CD4-positive, alpha-beta T cell (primary cell): Measurements from ENCODE around the gene GRID1. TPM values are rescaled to one million over a fixed set of nuclear protein-coding genes. Genes with fewer than 3 reads are reported as not detected.

Experiments
- ATAC-seq: fragments of 200-7000 bp; cut with Tn5 transposase; one replicate; pipeline ENCODE4 v1.10.0; 2022; ENCODE audit warnings: mild to moderate bottlenecking; ENCODE audit not compliant: poor library complexity
- CTCF ChIA-PET: fragments of 350-600 bp; sonication (Branson Sonifier 250); formaldehyde crosslinking; loops from one replicate; lab custom pipeline; 2021; ENCODE audit warnings: antibody characterized with exemption, inconsistent platforms; lab: Charles Lee
- POLR2A ChIA-PET: fragments of 350-600 bp; sonication (Branson Sonifier 250); formaldehyde crosslinking; loops from one replicate; lab custom pipeline; 2021; ENCODE audit warnings: antibody characterized with exemption, inconsistent platforms; lab: Charles Lee
- DNase-seq, 14 experiments: peaks; one replicate each; pipeline ENCODE4 v3.0.0-alpha.2; 2013 to 2020; ENCODE audit warnings: mixed read lengths in 2 of 14
- H3K27ac ChIP-seq, 2 donors: one replicate each; pipeline versions ENCODE4 v1.5.1 to v1.7.0; 2013; ENCODE audit warnings: low read length in 2 of 2, low read depth in 1 of 2, mild to moderate bottlenecking in 1 of 2
- H3K27me3 ChIP-seq, 2 experiments: 1 replicate in 1 of 2; 2 replicates in 1 of 2; pipeline versions ENCODE4 v1.6.1 to v1.7.0; 2013; ENCODE audit warnings: low read length in 2 of 2, control low read depth in 1 of 2, mild to moderate bottlenecking in 1 of 2, moderate library complexity in 1 of 2; ENCODE audit not compliant: insufficient read depth in 2 of 2, control insufficient read depth in 1 of 2
- H3K36me3 ChIP-seq: one replicate; pipeline ENCODE4 v1.6.1; 2013; ENCODE audit warnings: low read length, control low read depth; ENCODE audit not compliant: insufficient read depth
- H3K4me1 ChIP-seq: one replicate; pipeline ENCODE4 v1.6.1; 2013; ENCODE audit warnings: low read length, control low read depth; ENCODE audit not compliant: insufficient read depth
- H3K4me3 ChIP-seq: one replicate; pipeline ENCODE4 v1.5.1; 2013; ENCODE audit warnings: mild to moderate bottlenecking, low read length, moderate library complexity
- H3K9me3 ChIP-seq, 2 experiments: 1 replicate in 1 of 2; 2 replicates in 1 of 2; pipeline versions ENCODE4 v1.6.1 to v1.7.0; 2013; ENCODE audit warnings: low read length in 2 of 2, mild to moderate bottlenecking in 2 of 2, control low read depth in 1 of 2, moderate library complexity in 1 of 2; ENCODE audit not compliant: control insufficient read depth in 1 of 2, insufficient read depth in 1 of 2
- H3K27ac Mint-ChIP-seq: one replicate; pipeline ENCODE4 v1.8.0; 2020; ENCODE audit warnings: mixed read lengths
- H3K27me3 Mint-ChIP-seq: one replicate; pipeline ENCODE4 v1.8.0; 2021; ENCODE audit warnings: mixed read lengths
- H3K36me3 Mint-ChIP-seq: one replicate; pipeline ENCODE4 v1.8.0; 2021; ENCODE audit warnings: low read depth, mixed read lengths
- H3K4me1 Mint-ChIP-seq: one replicate; pipeline ENCODE4 v1.8.0; 2021; ENCODE audit warnings: low read depth, mixed read lengths
- H3K4me3 Mint-ChIP-seq: one replicate; pipeline ENCODE4 v1.8.0; 2020; ENCODE audit warnings: mild to moderate bottlenecking, mixed read lengths
- H3K9me3 Mint-ChIP-seq: one replicate; pipeline ENCODE4 v1.8.0; 2020; ENCODE audit warnings: mixed read lengths
- intact Hi-C, 2 experiments: fragments of 100-400 bp; cut with DNase I in 1 of 2; cut with micrococcal nuclease in 1 of 2; formaldehyde crosslinking; loops; one replicate each; pipeline versions ENCODE4 v1.15.1 to v1.9.0; 2023 to 2025; cut with DNase I, micrococcal nuclease
- total RNA-seq, 174 experiments: library from RNA in 2 of 174; stranded (reverse) in 2 of 174; gene quantifications; one replicate each; pipeline ENCODE4 v1.2.3 and lab custom pipeline; 2021 to 2026
- TF ChIP-seq, protein P1 (sequence below): fragments of 200-600 bp; IDR thresholded peaks from one replicate; pipeline ENCODE4 v1.8.0; 2022; ENCODE audit warnings: antibody characterized with exemption, mild to moderate bottlenecking

Gene GRID1
- total RNA-seq, 2 experiments from 2014 or later: not detected

- TF ChIP-seq, protein P1, sequence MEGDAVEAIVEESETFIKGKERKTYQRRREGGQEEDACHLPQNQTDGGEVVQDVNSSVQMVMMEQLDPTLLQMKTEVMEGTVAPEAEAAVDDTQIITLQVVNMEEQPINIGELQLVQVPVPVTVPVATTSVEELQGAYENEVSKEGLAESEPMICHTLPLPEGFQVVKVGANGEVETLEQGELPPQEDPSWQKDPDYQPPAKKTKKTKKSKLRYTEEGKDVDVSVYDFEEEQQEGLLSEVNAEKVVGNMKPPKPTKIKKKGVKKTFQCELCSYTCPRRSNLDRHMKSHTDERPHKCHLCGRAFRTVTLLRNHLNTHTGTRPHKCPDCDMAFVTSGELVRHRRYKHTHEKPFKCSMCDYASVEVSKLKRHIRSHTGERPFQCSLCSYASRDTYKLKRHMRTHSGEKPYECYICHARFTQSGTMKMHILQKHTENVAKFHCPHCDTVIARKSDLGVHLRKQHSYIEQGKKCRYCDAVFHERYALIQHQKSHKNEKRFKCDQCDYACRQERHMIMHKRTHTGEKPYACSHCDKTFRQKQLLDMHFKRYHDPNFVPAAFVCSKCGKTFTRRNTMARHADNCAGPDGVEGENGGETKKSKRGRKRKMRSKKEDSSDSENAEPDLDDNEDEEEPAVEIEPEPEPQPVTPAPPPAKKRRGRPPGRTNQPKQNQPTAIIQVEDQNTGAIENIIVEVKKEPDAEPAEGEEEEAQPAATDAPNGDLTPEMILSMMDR: no peak
- Mint-ChIP-seq H3K27me3 (peaks cover 6% of the 10 kb centered on the region), H3K4me3 (no peak overlapping the region), H3K4me1 (no peaks in the 10 kb centered on the region), H3K27ac (no peak overlapping the region), H3K9me3 (no peaks in the 10 kb centered on the region), H3K36me3 (no peaks in the 10 kb centered on the region)
- H3K27me3 ChIP-seq: no peaks in the 10 kb centered on the region
- ATAC-seq (no peak), DNase-seq (no peak)
- ChIA-PET CTCF (no interaction called here), POLR2A (no interaction called here)
- H3K4me1 ChIP-seq: no peaks in the 10 kb centered on the region
- H3K4me3 ChIP-seq: no peak overlapping the region
- intact Hi-C loops: no loop called here
- H3K27ac ChIP-seq: no peak overlapping the region
- H3K9me3 ChIP-seq: no peaks in the 10 kb centered on the region
- no peaks in the 10 kb centered on the region for H3K36me3 ChIP-seq
Observed at GRCh38 chr10:85916286-85916685, 450.3 kb downstream of the GRID1 start.

DNA sequence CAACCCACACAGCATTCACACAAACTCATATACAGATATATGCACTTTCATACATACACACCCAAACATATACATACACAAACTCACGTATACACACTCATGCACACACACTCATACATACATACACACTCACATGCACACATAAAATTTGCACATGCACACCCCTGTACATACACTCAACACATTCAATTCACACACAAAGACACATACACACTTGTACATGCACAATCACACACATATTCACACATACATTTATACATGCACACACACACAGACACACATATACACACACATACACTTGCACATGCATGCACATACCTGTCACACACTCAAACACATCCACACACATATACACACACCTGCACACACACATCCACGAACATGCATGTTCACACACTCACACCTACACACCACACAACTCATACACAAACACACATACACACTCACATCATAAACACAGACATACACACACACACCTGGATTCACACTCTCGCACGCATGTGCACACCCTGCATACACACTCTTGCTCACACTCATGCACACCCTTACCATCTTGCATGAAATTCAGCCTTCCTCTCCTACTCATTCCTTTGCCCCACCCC is 451.2 kb downstream of the GRID1 start:
- Histone ChIP-seq H3K36me3 (no peaks in the 10 kb centered on the region), H3K4me1 (no peaks in the 10 kb centered on the region), H3K27ac (no peak overlapping the region), H3K27me3 (no peaks in the 10 kb centered on the region), H3K9me3 (no peaks in the 10 kb centered on the region), H3K4me3 (no peak overlapping the region)
- Mint-ChIP-seq H3K4me1 (no peaks in the 10 kb centered on the region), H3K36me3 (no peaks in the 10 kb centered on the region), H3K27ac (no peak overlapping the region), H3K27me3 (peaks cover 2% of the 10 kb centered on the region), H3K4me3 (no peak overlapping the region), H3K9me3 (no peaks in the 10 kb centered on the region)
- TF ChIP-seq, protein P1: no peak
- intact Hi-C loops: no loop called here
- DNase-seq (no peak), ATAC-seq (no peak)
- ChIA-PET POLR2A (no interaction called here), CTCF (no interaction called here)

- Mint-ChIP-seq H3K4me3 (no peak overlapping the region), H3K36me3 (no peaks in the 10 kb centered on the region), H3K9me3 (no peaks in the 10 kb centered on the region), H3K27me3 (no peaks in the 10 kb centered on the region), H3K27ac (no peak overlapping the region), H3K4me1 (no peaks in the 10 kb centered on the region)
- H3K27ac ChIP-seq: no peak overlapping the region
- no peaks in the 10 kb centered on the region for H3K4me1 ChIP-seq
- TF ChIP-seq, protein P1: no peak
- CTCF ChIA-PET: no interaction called here
- no peaks in the 10 kb centered on the region for H3K36me3 ChIP-seq
- POLR2A ChIA-PET: no interaction called here
- no peak for ATAC-seq
- DNase-seq: no peak
- H3K4me3 ChIP-seq: no peak overlapping the region
- H3K27me3 ChIP-seq: no peaks in the 10 kb centered on the region
- no peaks in the 10 kb centered on the region for H3K9me3 ChIP-seq
- intact Hi-C loops: no loop called here
Observed at GRCh38 chr10:85914720-85915119, 451.9 kb downstream of the GRID1 start.
